22Rv1 (cell line): ENCODE measurements around the gene MORN1.

Experiments used
- ZFX ChIP-seq: fragments of 450-650 bp; IDR thresholded peaks from 2 replicates; pipeline ENCODE4 v1.6.1; 2017; ENCODE audit warnings: antibody characterized with exemption, borderline replicate concordance
- TF ChIP-seq, protein P1 (sequence below): fragments of 450-650 bp; IDR thresholded peaks from 2 replicates; pipeline ENCODE4 v1.5.1; 2017; ENCODE audit warnings: mild to moderate bottlenecking

DNA sequence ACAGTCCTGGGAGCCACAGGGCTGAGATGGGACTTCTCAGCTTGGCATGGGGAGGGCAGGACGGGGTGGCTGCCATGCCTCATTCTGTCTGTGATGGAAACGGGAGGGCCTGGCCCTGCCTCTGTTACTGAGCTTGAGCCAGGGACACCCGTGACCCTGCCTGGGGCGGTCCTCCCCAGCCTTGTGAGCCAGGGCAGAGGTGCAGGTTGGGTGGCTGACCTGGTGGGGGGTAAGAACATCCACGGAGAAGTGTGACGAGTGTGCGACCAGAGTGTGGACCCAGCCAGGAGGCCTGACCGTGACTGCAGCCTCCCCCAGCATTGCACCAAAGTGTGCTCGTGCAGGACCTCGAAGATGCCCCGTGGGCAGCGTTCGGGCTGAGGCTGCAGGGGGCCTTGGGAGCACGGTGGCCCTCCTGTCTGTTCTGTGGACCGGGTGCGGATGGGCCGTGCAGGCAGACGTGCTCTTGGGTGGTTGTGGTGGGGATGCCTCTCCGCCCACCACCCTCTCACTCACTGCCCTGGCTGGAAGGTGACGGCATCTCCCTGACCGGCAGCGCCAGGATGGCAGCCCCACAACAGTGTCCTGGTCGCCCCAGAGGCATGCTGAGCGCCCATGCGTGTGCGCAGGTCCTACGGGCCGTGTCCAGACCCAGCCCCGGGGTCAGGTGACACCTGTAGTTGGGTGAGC lies 117.8 kb downstream of the MORN1 start:
- TF ChIP-seq, protein P1, sequence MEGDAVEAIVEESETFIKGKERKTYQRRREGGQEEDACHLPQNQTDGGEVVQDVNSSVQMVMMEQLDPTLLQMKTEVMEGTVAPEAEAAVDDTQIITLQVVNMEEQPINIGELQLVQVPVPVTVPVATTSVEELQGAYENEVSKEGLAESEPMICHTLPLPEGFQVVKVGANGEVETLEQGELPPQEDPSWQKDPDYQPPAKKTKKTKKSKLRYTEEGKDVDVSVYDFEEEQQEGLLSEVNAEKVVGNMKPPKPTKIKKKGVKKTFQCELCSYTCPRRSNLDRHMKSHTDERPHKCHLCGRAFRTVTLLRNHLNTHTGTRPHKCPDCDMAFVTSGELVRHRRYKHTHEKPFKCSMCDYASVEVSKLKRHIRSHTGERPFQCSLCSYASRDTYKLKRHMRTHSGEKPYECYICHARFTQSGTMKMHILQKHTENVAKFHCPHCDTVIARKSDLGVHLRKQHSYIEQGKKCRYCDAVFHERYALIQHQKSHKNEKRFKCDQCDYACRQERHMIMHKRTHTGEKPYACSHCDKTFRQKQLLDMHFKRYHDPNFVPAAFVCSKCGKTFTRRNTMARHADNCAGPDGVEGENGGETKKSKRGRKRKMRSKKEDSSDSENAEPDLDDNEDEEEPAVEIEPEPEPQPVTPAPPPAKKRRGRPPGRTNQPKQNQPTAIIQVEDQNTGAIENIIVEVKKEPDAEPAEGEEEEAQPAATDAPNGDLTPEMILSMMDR, result no peak
- no peak for TF ChIP-seq ZFX
